Esophagus muscularis mucosa (tissue), 3 donors: ENCODE measurements around the gene TRMT61B.

Experiments
- CTCF ChIP-seq, 3 experiments: fragments of 200-600 bp in 2 of 3; fragments of 450-650 bp in 1 of 3; sonication (generic) in 2 of 3; IDR thresholded peaks; one replicate each; pipeline ENCODE4 v1.5.1; 2017 to 2019; ENCODE audit warnings: antibody characterized with exemption in 3 of 3, mild to moderate bottlenecking in 2 of 3, moderate library complexity in 1 of 3
- POLR2A ChIP-seq: fragments of 450-650 bp; IDR thresholded peaks from one replicate; pipeline ENCODE4 v1.6.1; 2017; ENCODE audit warnings: antibody characterized with exemption, moderate library complexity, mild to moderate bottlenecking, low read depth
- POLR2AphosphoS5 ChIP-seq, 2 donors: sonication (generic); formaldehyde crosslinking; IDR thresholded peaks; one replicate each; pipeline ENCODE4 v1.6.1; 2017; ENCODE audit warnings: antibody characterized with exemption in 2 of 2

DNA sequence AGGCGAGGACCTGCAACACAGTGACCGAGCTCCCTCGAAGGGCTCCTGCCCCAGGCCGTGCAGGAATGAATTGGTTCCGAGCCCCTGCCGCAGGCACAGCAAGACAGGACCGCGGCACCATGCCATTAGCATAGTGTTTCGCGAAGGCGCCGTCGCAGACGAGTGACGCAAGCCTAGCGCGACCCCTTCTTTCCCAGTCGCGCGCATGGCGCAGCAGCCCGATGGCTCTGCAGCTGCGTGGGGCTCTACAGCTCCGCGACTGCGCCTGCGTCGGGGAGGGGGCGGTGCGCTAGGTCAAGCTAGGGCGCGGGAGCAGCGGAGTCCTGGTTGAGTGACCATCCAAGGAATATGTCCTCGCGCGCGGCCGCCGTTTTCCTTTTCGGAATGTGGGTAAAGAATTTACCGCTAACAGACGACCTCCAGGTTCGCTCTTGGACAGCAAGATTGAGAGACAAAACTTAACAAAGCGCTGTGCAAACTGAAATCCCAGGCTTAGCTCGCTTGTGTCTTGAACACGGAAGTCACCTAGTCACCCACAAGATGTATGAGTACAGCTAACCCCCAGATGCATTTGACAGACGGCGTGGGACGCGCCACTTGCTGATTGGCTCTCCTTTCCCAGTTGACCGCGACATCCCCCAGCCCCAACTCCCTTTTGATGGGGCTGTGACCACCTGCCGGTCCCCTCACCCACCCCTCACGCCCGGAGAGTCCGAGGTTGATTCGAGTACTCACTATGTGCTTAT is at the start of gene TRMT61B:
- no peak for TF ChIP-seq CTCF (IDR thresholded peaks at IDR 0.05)
- peak; percentile 92 to 99 for TF ChIP-seq POLR2AphosphoS5 (IDR thresholded peaks at IDR 0.05)
- TF ChIP-seq POLR2A: no peak
